CD4-positive, alpha-beta memory T cell (primary cell): ENCODE data around the gene FEN1. TPM values are rescaled to one million over a fixed set of nuclear protein-coding genes. Genes with fewer than 3 reads are reported as not detected.

Source experiments
- CTCF ChIA-PET: fragments of 350-600 bp; sonication (Branson Sonifier 250); formaldehyde crosslinking; loops from one replicate; lab custom pipeline; 2021; ENCODE audit warnings: inconsistent platforms; ENCODE audit not compliant: partially characterized antibody; lab: Charles Lee
- POLR2A ChIA-PET: fragments of 350-600 bp; sonication (Branson Sonifier 250); formaldehyde crosslinking; loops from one replicate; lab custom pipeline; 2021; ENCODE audit not compliant: partially characterized antibody; lab: Charles Lee
- DNase-seq, 5 donors: peaks; one replicate each; pipeline versions ENCODE4 v3.0.0 to v3.0.0-alpha.2; 2020 to 2022; ENCODE audit warnings: mixed read lengths in 1 of 5
- H3K27ac ChIP-seq: one replicate; pipeline ENCODE4 v1.7.0; 2013; ENCODE audit warnings: low read depth, low read length
- H3K27me3 ChIP-seq: 2 replicates; pipeline ENCODE4 v1.7.0; 2013; ENCODE audit warnings: mild to moderate bottlenecking, low read length, moderate library complexity; ENCODE audit not compliant: insufficient read depth
- H3K36me3 ChIP-seq: 2 replicates; pipeline ENCODE4 v1.7.0; 2013; ENCODE audit warnings: mild to moderate bottlenecking, low read length, moderate library complexity; ENCODE audit not compliant: insufficient read depth
- H3K4me1 ChIP-seq: 2 replicates; pipeline ENCODE4 v1.7.0; 2013; ENCODE audit warnings: mild to moderate bottlenecking, low read length, moderate library complexity; ENCODE audit not compliant: insufficient read depth
- H3K4me3 ChIP-seq, 2 donors: one replicate each; pipeline ENCODE4 v1.7.0; 2013; ENCODE audit warnings: low read length in 2 of 2, mild to moderate bottlenecking in 1 of 2
- H3K9me3 ChIP-seq, 2 donors: one replicate each; pipeline ENCODE4 v1.7.0; 2013; ENCODE audit warnings: low read length in 2 of 2, control low read depth in 1 of 2; ENCODE audit not compliant: control insufficient read depth in 1 of 2
- H3K27ac Mint-ChIP-seq, 7 donors: one replicate each; pipeline ENCODE4 v1.8.0; 2020 to 2021; ENCODE audit warnings: mixed read lengths in 7 of 7, mild to moderate bottlenecking in 6 of 7, inconsistent platforms in 3 of 7, moderate library complexity in 3 of 7
- H3K27me3 Mint-ChIP-seq, 2 donors: one replicate each; pipeline ENCODE4 v1.8.0; 2020 to 2021; ENCODE audit warnings: mixed read lengths in 2 of 2
- H3K36me3 Mint-ChIP-seq, 2 donors: one replicate each; pipeline ENCODE4 v1.8.0; 2020 to 2021; ENCODE audit warnings: mixed read lengths in 2 of 2, inconsistent platforms in 1 of 2, mild to moderate bottlenecking in 1 of 2
- H3K4me1 Mint-ChIP-seq, 4 donors: one replicate each; pipeline ENCODE4 v1.8.0; 2020 to 2021; ENCODE audit warnings: mixed read lengths in 4 of 4, mild to moderate bottlenecking in 1 of 4
- H3K4me3 Mint-ChIP-seq, 8 donors: one replicate each; pipeline ENCODE4 v1.8.0; 2020 to 2021; ENCODE audit warnings: mixed read lengths in 8 of 8, mild to moderate bottlenecking in 7 of 8, moderate library complexity in 6 of 8, inconsistent platforms in 3 of 8
- H3K9me3 Mint-ChIP-seq, 8 donors: one replicate each; pipeline ENCODE4 v1.8.0; 2020 to 2021; ENCODE audit warnings: mixed read lengths in 8 of 8, mild to moderate bottlenecking in 5 of 8, inconsistent platforms in 3 of 8, moderate library complexity in 1 of 8
- intact Hi-C: fragments of 100-400 bp; cut with micrococcal nuclease; formaldehyde crosslinking; loops from one replicate; pipeline ENCODE4 v1.15.1; 2023
- polyA plus RNA-seq, 2 donors: library from polyadenylated mRNA; unstranded; fragments of 300-500 nt; fragmentation: Illumina TruSeq; gene quantifications; one replicate each; pipeline ENCODE4 v1.2.3, GENCODE V29; 2021
- total RNA-seq, 2 experiments: library from RNA; stranded (reverse); gene quantifications; one replicate each; pipeline ENCODE4 v1.2.3, GENCODE V29; 2021

The FEN1 gene
- total and polyA plus RNA-seq, 4 experiments from 2014 or later = 7.4 to 15.4 (median 10.4) TPM

DNA sequence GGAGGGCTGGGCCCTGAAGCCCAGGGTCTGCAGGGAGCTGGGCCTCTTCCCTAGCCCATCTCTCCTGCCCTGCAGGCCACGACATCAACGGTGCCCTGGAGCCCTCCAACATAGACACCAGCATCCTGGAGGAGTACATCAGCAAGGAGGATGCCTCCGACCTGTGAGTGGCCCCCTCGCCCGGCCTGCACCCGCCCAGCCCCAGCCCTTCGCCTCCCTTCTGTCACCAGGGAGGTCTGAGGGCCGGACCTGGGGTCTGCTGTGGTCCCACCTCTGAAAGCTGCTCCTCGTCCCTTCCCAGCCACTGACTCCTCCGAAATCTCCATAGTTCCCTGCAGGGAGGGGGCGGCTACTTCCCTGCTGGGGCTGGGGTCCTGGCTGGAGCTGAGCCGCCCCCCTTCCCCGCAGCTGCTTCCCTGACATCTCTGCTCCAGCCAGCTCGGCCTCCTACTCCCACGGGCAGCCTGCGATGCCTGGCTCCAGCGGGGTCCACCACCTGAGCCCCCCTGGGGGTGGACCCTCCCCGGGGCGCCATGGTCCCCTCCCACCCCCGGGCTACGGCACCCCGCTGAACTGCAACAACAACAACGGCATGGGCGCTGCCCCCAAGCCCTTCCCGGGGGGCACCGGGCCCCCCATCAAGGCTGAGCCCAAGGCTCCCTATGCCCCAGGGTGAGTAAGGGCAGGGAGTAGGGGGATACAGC lies 27.0 kb upstream of the FEN1 start:
- Histone ChIP-seq H3K4me1 (no peaks in the 10 kb centered on the region), H3K27me3 (no peaks in the 10 kb centered on the region), H3K36me3 (no peaks in the 10 kb centered on the region), H3K4me3 (no peak overlapping the region), H3K9me3 (no peaks in the 10 kb centered on the region), H3K27ac (no peak overlapping the region)
- no peaks in the 10 kb centered on the region for H3K4me1 Mint-ChIP-seq
- peaks cover 0 to 2% (median 0%) of the 10 kb centered on the region in 8 donors for H3K9me3 Mint-ChIP-seq
- no peaks in the 10 kb centered on the region for H3K36me3 Mint-ChIP-seq
- CTCF ChIA-PET = interaction anchor here (1.0 to 1.1 kb wide), 2 partner anchors 14 to 32 kb away, joined by 3 to 4 read pairs; no protein-coding TSS in a partner anchor
- no peak for DNase-seq
- peaks cover 2 to 5% of the 10 kb centered on the region in 2 donors for H3K27me3 Mint-ChIP-seq
- no peak overlapping the region for H3K4me3 Mint-ChIP-seq
- peak overlapping the region in 2 of 7 donors; percentile 18 to 53 for H3K27ac Mint-ChIP-seq
- POLR2A ChIA-PET = no interaction called here
- intact Hi-C loops = no loop called here

DNA sequence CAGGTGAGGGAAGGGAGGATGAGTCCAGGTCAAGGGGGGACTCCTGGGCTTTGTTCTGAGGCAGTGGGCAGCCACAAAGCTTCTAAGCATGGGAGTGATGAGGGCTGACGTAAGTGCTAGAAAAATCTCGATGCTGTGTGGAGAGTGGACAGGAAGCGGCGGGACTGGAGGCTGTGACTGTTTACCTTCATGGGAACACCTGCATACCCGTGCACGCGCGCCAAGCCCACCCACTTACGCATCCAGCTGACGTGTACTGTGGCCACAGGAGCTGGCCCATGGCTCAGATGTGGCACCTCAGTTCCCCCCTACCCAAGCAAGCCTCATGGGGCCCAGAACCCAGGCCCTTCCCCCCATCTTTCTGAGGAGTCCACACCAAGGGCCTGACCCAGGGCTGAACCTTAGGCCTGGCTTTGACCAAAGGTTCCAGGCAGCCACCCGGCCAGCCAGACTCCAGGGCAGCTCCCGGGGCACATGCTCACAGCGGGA lies 26.3 kb upstream of the FEN1 start:
- Mint-ChIP-seq H3K27me3 (peaks cover 2 to 5% of the 10 kb centered on the region in 2 donors), H3K27ac (peak overlapping the region in 1 of 7 donors; percentile 53), H3K9me3 (peaks cover 0 to 2% (median 0%) of the 10 kb centered on the region in 8 donors), H3K4me1 (peaks cover 0 to 5% (median 3%) of the 10 kb centered on the region in 4 donors), H3K4me3 (no peak overlapping the region), H3K36me3 (no peaks in the 10 kb centered on the region)
- Histone ChIP-seq H3K4me1 (no peaks in the 10 kb centered on the region), H3K4me3 (no peak overlapping the region), H3K36me3 (no peaks in the 10 kb centered on the region), H3K27ac (no peak overlapping the region), H3K27me3 (no peaks in the 10 kb centered on the region), H3K9me3 (no peaks in the 10 kb centered on the region)
- ChIA-PET POLR2A (no interaction called here), CTCF (no interaction called here)
- DNase-seq = no peak
- intact Hi-C loops = no loop called here

DNA sequence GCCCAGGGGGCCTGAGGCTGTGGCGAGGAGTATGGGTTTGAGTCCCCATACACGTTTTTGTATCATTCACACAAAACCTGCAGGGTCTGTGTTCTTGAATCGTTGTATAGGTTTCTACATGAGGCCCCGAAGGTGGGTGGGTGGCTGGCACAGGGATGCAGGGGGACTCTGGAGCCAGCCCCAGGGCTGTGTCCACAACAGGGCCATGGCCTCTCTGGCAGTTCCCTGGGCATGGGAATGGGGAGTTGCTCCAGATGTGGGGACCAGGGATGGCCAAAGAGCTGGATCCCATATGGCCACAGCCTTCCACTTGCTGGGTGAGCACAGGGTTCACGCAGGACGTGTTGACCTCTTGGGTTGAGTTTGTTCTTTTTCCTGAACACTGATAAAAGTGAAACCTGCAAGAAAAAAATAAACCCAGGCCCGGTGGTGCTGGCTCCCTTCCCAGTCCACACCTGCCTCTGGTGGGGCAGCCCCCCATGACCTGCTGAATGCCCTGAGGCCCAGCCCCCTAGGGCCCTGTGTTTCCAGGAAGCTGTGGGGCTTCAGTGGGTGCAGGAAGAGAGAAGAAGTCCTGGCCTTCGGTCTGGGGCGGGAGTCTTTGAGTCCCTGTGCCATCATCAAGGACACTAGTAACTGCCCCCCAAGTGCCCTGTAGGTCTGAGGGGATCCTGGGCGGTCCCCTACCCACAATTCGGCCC lies 24.2 kb upstream of the FEN1 start:
- Mint-ChIP-seq H3K27me3 (no peaks in the 10 kb centered on the region), H3K4me1 (peaks cover 3 to 18% (median 4%) of the 10 kb centered on the region in 4 donors), H3K36me3 (no peaks in the 10 kb centered on the region), H3K4me3 (no peak overlapping the region), H3K9me3 (peaks cover 0 to 2% (median 0%) of the 10 kb centered on the region in 8 donors), H3K27ac (peak overlapping the region in 1 of 7 donors; percentile 42)
- CTCF ChIA-PET = no interaction called here
- H3K27ac ChIP-seq = no peak overlapping the region
- peaks cover 8% of the 10 kb centered on the region for H3K4me1 ChIP-seq
- no peaks in the 10 kb centered on the region for H3K9me3 ChIP-seq
- no peaks in the 10 kb centered on the region for H3K36me3 ChIP-seq
- no peak overlapping the region for H3K4me3 ChIP-seq
- no peak for DNase-seq
- H3K27me3 ChIP-seq = no peaks in the 10 kb centered on the region
- POLR2A ChIA-PET = no interaction called here
- intact Hi-C loops = no loop called here

DNA sequence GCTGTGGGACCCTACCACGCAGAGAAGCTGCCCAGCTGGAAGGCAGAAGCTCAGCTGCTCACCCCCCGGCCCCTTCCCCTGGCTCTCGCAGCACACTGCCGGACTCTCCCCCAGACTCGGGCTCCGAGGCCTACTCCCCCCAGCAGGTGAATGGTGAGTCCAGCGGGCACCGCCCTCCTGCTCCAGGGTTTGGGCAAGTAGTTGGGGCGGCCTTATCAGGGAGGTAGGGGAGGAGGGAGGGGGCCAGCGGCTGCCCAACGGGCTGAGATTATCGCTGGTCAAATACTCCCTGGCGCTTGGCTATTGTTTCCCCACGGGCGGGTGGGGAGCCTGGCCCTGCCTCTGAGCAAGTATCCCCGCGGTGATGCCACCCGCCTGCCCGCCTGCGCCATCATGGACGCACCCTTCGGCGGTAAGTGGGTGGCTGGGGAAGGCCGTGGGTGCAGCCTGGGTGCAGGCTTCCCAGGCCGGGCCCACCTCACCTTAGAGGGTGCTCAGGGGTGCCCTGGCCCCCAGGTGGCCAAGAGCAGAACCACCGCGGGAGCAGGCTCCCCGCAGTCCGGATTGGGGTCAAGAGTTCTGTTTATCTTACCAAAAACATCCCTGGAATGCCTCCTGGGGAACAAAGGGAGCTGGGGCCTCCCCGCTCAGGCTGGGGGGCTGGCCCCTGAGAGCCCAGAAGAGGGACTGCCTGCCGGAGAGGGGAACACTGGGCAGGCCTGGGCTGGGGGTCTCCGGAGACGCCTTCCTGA lies 23.4 kb upstream of the FEN1 start:
- Histone ChIP-seq H3K27me3 (no peaks in the 10 kb centered on the region), H3K9me3 (no peaks in the 10 kb centered on the region), H3K27ac (no peak overlapping the region), H3K4me1 (peaks cover 8% of the 10 kb centered on the region), H3K36me3 (no peaks in the 10 kb centered on the region), H3K4me3 (no peak overlapping the region)
- intact Hi-C loops = no loop called here
- Mint-ChIP-seq H3K9me3 (peaks cover 0 to 2% (median 0%) of the 10 kb centered on the region in 8 donors), H3K36me3 (no peaks in the 10 kb centered on the region), H3K4me1 (peaks cover 3 to 18% (median 4%) of the 10 kb centered on the region in 4 donors), H3K27ac (no peak overlapping the region), H3K27me3 (no peaks in the 10 kb centered on the region), H3K4me3 (no peak overlapping the region)
- ChIA-PET POLR2A (no interaction called here), CTCF (no interaction called here)
- no peak for DNase-seq

DNA sequence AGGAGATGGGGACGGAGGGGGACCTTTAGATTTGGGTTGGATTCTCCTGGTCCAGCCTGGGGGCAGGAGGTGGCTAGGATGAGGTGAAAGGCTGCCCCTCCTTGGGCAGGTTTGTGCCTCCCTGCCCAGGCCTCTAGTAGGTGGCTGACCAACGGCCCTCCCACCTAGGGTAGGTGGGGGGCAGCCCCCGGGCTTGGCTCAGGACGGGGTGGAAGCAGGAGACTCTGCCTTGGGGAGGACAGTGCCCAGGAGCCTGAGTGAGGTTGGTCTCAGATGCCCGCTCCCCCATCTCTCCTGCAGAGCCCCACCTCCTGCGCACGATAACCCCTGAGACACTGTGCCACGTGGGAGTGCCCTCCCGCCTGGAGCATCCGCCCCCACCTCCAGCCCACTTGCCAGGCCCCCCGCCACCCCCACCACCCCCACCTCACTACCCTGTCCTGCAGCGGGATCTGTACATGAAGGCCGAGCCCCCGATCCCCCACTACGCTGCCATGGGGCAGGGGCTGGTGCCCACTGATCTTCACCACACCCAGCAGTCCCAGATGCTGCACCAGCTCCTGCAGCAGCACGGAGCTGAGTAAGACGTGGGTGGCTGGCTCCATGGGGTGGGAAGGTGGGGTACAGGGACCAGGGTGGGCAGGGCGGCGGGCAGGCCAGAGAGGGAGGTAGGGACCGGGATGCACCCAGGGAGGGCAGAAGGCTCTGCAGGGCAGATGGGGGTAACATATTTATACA lies 22.6 kb upstream of the FEN1 start:
- intact Hi-C loops = no loop called here
- H3K4me3 ChIP-seq = no peak overlapping the region
- peaks cover 0 to 2% (median 0%) of the 10 kb centered on the region in 8 donors for H3K9me3 Mint-ChIP-seq
- no peak for DNase-seq
- H3K27ac Mint-ChIP-seq = no peak overlapping the region
- H3K36me3 Mint-ChIP-seq = no peaks in the 10 kb centered on the region
- no peaks in the 10 kb centered on the region for H3K36me3 ChIP-seq
- ChIA-PET POLR2A (no interaction called here), CTCF (no interaction called here)
- peaks cover 8% of the 10 kb centered on the region for H3K4me1 ChIP-seq
- H3K9me3 ChIP-seq = no peaks in the 10 kb centered on the region
- no peak overlapping the region for H3K4me3 Mint-ChIP-seq
- no peak overlapping the region for H3K27ac ChIP-seq
- no peaks in the 10 kb centered on the region for H3K27me3 Mint-ChIP-seq
- no peaks in the 10 kb centered on the region for H3K27me3 ChIP-seq
- H3K4me1 Mint-ChIP-seq = peaks cover 3 to 18% (median 4%) of the 10 kb centered on the region in 4 donors

DNA sequence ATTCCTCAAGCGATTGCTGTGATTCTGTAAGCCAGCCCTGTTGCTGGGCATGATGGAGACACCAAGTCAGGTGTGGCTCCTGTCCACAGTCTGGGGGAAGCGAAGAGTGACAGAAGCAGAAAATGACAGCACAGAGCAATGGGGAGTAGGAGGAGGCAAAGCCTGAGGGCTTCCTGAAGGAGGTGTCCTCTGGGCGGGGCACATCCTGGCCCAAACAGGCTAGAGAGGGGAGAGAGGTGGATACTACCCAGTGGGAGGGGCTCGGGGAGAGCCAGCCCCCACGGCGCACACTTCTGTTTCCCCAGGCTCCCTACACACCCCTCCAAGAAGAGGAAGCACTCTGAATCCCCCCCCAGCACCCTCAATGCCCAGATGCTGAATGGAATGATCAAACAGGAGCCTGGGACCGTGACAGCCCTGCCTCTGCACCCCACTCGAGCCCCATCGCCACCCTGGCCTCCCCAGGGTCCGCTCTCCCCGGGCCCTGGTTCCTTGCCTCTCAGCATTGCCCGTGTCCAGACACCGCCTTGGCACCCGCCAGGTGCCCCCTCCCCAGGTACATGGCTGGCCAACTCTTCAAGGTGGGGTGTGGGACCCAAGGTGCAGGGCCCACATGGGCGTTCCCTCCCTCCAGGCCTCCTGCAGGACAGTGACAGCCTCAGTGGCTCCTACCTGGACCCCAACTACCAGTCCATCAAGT lies 21.4 kb upstream of the FEN1 start:
- intact Hi-C loops = no loop called here
- H3K4me1 Mint-ChIP-seq = peaks cover 3 to 21% (median 5%) of the 10 kb centered on the region in 4 donors
- Histone ChIP-seq H3K27ac (no peak overlapping the region), H3K36me3 (no peaks in the 10 kb centered on the region), H3K27me3 (no peaks in the 10 kb centered on the region), H3K4me1 (peaks cover 8% of the 10 kb centered on the region), H3K9me3 (no peaks in the 10 kb centered on the region), H3K4me3 (no peak overlapping the region)
- no peaks in the 10 kb centered on the region for H3K36me3 Mint-ChIP-seq
- H3K27ac Mint-ChIP-seq = peak overlapping the region in 1 of 7 donors; percentile 56
- no peaks in the 10 kb centered on the region for H3K27me3 Mint-ChIP-seq
- no peak overlapping the region for H3K4me3 Mint-ChIP-seq
- ChIA-PET CTCF (interaction anchor here (0.6 kb wide), 1 partner anchor 790 kb away, joined by 3 read pairs; no protein-coding TSS in a partner anchor), POLR2A (no interaction called here)
- no peak for DNase-seq
- no peaks in the 10 kb centered on the region for H3K9me3 Mint-ChIP-seq
